ENCODE measurements around the gene SLC6A1. TPM values are rescaled to one million over a fixed set of nuclear protein-coding genes. Genes with fewer than 3 reads are reported as not detected.

SLC6A1 gene
- total and polyA plus RNA-seq, 2 of the 13 experiments (the other 11 are each of a cell fraction or from before 2014, with no cell fraction given), result not detected

GRCh38 chr3:11037976-11038375 lies 45.4 kb downstream of the SLC6A1 start:
- intact Hi-C loops (cut with micrococcal nuclease; ENCODE audit: unreplicated experiment) (no loop called here), in situ Hi-C loops (cut with HindIII; ENCODE audit: extremely low pct_ligation_motif_present, low pct_unique_long_range_greater_than_20kb) (no loop called here)
- no peaks in the 10 kb centered on the region for H3K36me3 ChIP-seq (replicated peaks in 1 of 2; ENCODE audit: control insufficient read depth in 1 of 2, insufficient read depth in 2 of 2, low read length in 2 of 2)
- ChIA-PET POLR2A (no interaction called here), CTCF (ENCODE audit: low intra/inter-chr PET ratio, low total read pairs) (no interaction called here)
- no peaks in the 10 kb centered on the region for H3K9me3 ChIP-seq (ENCODE audit: low read length)
- TF ChIP-seq ZGPAT (CRISPR knock-in tag; IDR thresholded peaks at IDR 0.05), result no peak
- TF ChIP-seq ZNF569 (CRISPR knock-in tag; IDR thresholded peaks at IDR 0.05; ENCODE audit: borderline replicate concordance), result no peak
- TF ChIP-seq CENPT (CRISPR knock-in tag; IDR thresholded peaks at IDR 0.05; ENCODE audit: low read depth), result no peak
- TF ChIP-seq PAX8 (CRISPR knock-in tag; IDR thresholded peaks at IDR 0.05; ENCODE audit: borderline replicate concordance), result no peak
- TF ChIP-seq ZNF598 (CRISPR knock-in tag; IDR thresholded peaks at IDR 0.05; ENCODE audit: borderline replicate concordance), result no peak
- no peak for TF ChIP-seq ZBED4 (CRISPR knock-in tag; IDR thresholded peaks at IDR 0.05; ENCODE audit: borderline replicate concordance)
- no peak for TF ChIP-seq MXD1 (CRISPR knock-in tag; IDR thresholded peaks at IDR 0.05)
- TF ChIP-seq MNT (IDR thresholded peaks at IDR 0.05), result no peak
- TF ChIP-seq PCBP2 (optimal IDR thresholded peaks at IDR 0.05; ENCODE audit: low read depth, low read length, poor library complexity, severe bottlenecking), result no peak
- no peak for TF ChIP-seq NFIB (CRISPR knock-in tag; IDR thresholded peaks at IDR 0.05; ENCODE audit: borderline replicate concordance)
- no TSS peak for BruUV-seq (replicated peaks)
- H4K20me1 ChIP-seq (ENCODE audit: insufficient read depth, low read length), result no peaks in the 10 kb centered on the region
- ATAC-seq (no peak), FAIRE-seq (no peak), DNase-seq (ENCODE audit: low spot score) (no peak)
- no peak overlapping the region for H2AFZ ChIP-seq (ENCODE audit: low read length)
- H3K79me2 ChIP-seq (ENCODE audit: insufficient read depth, low read length), result no peaks in the 10 kb centered on the region
- H3K4me1 ChIP-seq (ENCODE audit: insufficient read depth, low read length), result no peaks in the 10 kb centered on the region
- H3K9ac ChIP-seq (ENCODE audit: insufficient read depth, low read depth, low read length), result no peak overlapping the region
- no peak overlapping the region for H3K4me3 ChIP-seq (replicated peaks in 1 of 3; ENCODE audit: insufficient read depth in 1 of 3, low read depth in 2 of 3, low read length in 3 of 3)
- H3K27ac ChIP-seq (ENCODE audit: extremely low read length, insufficient read depth, low read length), result no peak overlapping the region
- H3K27me3 ChIP-seq (ENCODE audit: control insufficient read depth in 1 of 2, insufficient read depth in 2 of 2, low read length in 2 of 2), result peaks cover 0 to 22% of the 10 kb centered on the region in 2 experiments; a peak in 2 of 5 replicates
- no peak overlapping the region for H3K4me2 ChIP-seq (ENCODE audit: low read depth, low read length)
- 61% methylated on average over 11 of the region's 11 CpGs for WGBS (ENCODE audit: low lambda C conversion rate)

Data from HepG2 (cell line).